Renal cortex interstitium (tissue), 11 donors: ENCODE measurements around the gene MPP7. TPM values are rescaled to one million over a fixed set of nuclear protein-coding genes. Genes with fewer than 3 reads are reported as not detected.

ENCODE experiments used
- DNase-seq, 11 donors: peaks; one replicate each; pipeline ENCODE4 v3.0.0-alpha.2; 2013; ENCODE audit warnings: low read depth in 9 of 11, low spot score in 4 of 11; ENCODE audit errors: extremely low read depth in 1 of 11
- polyA plus RNA-seq, 3 donors: library from polyadenylated mRNA; unstranded; fragments of 120-200 nt; gene quantifications; one replicate each; pipeline ENCODE4 v1.2.1, GENCODE V29; 2013; ENCODE audit not compliant: insufficient read length in 3 of 3

MPP7 gene
- polyA plus RNA-seq, 3 donors: 6.9 to 8.4 (median 8.2) TPM

DNA sequence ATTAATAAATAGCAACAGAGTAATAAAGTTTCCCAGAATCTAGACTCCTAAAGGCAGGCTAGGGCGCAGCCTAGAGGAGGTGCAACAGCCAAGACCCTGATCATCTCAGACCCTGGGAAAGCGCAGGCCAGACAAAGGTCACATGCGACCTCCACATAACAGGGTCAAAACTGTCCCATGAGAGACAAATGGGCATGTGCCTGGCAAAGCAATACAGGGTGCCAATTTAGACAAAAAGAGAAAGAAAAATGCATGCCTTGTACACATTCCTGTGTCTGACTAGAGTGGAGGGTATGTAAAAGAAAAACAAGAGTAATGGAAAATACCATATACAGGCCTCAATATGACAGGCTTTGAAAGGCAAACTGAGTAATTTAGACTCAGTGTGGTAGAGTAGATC, 22.2 kb downstream of the MPP7 start:
- DNase-seq: no peak

DNA sequence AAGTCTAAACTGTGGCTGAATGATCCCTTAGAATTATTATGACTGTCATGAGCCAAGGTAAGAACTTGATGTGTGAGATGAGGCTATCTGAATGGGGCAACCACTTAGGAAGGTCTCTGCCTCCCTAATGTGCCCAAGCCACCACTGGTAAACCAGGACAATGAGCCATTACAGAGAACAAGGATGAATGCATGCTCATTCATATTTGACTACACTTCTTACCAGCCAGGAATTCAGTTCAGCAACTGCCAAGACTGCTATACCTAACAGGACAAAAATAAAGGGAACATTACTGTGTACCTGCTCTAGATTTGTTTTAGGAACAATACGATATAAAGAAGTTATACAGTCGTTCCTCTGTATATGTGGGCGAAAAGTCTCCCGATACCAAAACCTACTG, 23.0 kb downstream of the MPP7 start:
- no peak for DNase-seq

DNA sequence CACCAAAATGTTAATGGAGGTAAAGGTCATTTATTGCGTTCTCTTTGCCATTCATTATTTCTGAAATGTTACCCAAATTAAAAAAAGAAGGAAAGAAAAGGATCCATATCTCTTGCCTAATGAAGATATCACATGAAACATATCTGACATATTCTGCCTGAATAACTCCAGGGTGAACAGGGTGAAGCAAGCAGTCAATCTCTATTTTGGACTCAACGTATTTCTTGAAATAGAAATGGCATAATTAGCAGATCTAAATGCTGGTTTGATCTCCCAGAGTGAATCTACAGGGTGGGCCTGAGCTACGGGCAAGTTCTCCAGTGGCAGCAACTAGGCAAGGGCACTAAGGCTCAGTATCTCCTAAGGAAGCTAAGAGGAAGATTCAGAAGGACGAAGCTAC, 24.0 kb downstream of the MPP7 start:
- DNase-seq: no peak

DNA sequence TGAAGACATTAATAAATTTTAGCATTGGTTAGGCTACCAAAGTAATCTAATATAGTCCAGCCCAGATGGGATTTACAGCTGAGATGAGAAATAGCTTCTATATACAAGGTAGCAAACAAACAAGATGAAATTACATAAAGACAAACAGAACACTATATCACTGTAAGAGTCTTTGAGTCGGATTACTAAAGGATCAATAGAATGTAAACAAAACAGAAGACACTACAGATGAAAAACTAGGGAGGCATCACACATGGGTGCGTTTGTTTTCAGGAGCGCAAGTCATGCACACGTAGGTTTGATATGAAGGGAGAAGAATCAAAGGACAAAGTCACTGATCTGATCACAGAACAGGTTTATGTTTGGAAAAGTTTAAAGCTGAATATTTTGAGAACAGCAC, 26.5 kb downstream of the MPP7 start:
- DNase-seq: no peak

- DNase-seq: no peak
Measured at GRCh38 chr10:28274475-28274874, 28.4 kb downstream of the MPP7 start.

DNA sequence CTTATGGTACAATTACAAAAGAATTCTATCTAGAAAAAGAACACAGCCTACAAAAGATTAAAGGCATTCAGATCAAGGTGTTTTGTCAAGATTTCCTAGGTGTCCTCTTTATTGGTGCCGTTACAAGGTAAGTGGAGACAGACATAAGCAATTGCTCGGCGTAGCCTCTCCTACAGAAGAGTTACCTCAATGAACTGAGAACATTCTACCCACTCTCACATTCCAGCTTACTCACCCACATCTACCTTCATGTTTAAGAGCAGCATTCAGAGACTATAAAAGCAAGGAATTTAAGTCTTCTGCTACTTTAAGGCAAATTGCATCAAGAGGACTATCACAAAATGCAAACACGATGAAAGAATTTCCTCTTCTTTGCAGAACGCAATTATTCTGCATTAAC, 29.5 kb downstream of the MPP7 start:
- DNase-seq: no peak

GRCh38 chr10:28269842-28270456, 32.9 kb downstream of the MPP7 start:
- DNase-seq: no peak

DNA sequence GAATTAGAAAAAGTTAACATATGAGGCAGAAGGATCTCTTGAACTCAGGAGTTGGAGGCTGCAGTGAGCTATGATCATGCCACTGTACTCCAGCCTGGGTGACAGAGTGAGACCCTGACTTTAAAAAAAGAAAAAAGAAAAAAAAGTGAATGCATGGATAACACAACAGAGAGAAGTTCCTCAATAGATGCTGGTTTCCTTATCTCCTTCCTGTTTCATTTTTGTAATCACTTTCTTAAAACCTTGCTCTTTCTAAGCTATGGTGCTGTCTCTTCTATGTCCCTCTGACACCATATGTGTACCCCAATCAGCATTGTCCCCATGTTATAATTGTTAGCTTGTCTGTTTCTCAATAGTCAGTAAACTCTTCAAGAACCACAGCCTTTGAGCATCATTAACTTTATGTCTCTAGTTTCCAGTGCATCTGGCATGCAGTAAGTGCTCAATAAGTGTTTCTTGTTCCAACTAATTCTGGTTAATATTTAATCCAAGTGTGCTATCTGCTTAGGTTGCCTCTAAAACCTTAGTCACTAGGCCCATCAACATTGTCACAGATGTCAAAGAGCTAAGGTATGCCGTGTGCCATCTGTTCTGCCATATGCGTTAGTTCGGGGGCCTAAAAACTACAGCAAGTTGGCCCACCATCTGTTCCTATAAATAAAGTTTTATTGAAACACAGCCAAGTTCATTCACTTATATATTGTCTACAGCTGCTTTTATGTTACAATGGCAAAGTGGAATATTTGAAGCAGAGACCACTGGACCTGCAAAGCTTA, 36.2 kb downstream of the MPP7 start:
- DNase-seq: no peak

DNA sequence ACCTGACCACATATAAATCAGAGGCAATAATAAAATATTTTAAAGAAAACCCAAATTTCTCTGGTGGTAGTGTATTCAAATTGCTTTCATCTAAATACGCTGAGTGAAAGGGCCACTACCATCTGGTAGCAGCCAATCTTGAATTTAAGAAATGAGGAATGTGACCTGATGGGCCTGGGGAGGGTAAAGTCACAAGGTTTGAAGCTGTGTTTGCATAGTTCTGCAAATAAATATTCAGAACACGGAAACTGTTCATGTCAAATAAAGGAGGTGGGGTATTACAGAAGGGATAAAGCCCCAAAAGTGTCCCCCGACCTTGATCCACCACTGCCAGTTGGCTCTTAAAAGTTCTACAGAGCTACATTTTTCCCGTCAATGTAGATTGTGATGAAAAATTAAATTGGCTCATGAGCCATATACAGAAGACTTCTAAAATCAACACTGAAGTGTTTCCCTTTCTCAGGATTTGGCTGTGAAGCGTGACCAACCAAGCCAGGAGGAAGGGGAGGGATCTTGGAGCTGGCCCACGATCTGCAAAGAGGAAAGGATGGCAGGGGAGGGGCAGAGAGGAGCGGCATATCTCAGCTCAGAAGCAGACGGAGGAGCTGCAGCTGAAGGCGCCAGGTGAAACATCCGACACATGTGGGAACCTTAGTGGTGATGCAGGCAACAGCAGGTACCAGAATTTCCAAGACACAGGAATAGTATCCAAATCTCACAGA, 39.6 kb downstream of the MPP7 start:
- no peak for DNase-seq

- no peak for DNase-seq
Measured at GRCh38 chr10:28256776-28257175, 46.1 kb downstream of the MPP7 start.

- DNase-seq: no peak
Measured at GRCh38 chr10:28254290-28254985, 48.4 kb downstream of the MPP7 start.

- DNase-seq: no peak
Measured at GRCh38 chr10:28253169-28253785, 49.6 kb downstream of the MPP7 start.

Other genes starting within 250 kb of the MPP7 start
- 100 to 1,000 TPM; 150 to 164 (median 158) TPM for gene WAC, start 230.1 kb upstream of the MPP7 start, polyA plus RNA-seq